GM18498 (cell line): ENCODE measurements around the gene COX6B2.
"Not testable (repeated sequence)": the region's sequence is repeated elsewhere in the genome, so short reads cannot be mapped to it uniquely, and the experiment has no call there.

ENCODE experiments used
- ATAC-seq: cut with Tn5 transposase; IDR thresholded peaks from one replicate; pipeline ENCODE4 v1.9.1; 2021; ENCODE audit warnings: mild to moderate bottlenecking, moderate library complexity; ENCODE audit not compliant: unreplicated experiment

COX6B2 gene, protein sequence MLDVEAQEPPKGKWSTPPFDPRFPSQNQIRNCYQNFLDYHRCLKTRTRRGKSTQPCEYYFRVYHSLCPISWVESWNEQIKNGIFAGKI

DNA sequence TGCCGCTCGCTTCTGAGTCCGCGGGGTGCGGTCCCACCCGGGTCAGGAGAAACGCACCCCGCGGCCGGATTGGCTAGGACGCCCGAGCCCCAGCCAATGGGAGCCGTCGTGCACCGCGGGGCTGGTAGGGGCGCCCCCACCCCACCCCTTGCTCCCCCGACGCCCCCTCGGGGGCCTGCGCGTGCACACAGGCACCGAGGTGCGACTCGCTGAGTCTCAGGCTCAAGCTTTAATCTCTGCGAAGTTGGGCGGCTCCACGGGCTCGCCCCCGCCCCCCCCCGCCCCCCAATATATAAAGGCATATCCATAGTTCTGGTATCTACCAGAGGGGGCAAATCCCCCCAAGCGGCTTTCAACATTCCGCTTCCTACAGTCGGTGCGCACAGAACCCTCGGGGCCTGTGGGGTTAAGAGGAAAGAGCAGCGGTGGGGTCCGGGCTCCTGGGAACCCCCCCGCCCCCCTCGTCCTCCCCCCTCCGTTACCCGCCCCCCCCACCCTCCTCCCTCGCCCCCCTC lies at the start of gene COX6B2:
COX6B2 (minus strand) TSS at position 22 of the 515 bp plus-strand sequence. CDS start 198 bp downstream, outside the sequence.
- ATAC-seq: no peak

GRCh38 chr19:55402509-55402908 lies 48.0 kb upstream of the COX6B2 start:
- ATAC-seq: no peak

DNA sequence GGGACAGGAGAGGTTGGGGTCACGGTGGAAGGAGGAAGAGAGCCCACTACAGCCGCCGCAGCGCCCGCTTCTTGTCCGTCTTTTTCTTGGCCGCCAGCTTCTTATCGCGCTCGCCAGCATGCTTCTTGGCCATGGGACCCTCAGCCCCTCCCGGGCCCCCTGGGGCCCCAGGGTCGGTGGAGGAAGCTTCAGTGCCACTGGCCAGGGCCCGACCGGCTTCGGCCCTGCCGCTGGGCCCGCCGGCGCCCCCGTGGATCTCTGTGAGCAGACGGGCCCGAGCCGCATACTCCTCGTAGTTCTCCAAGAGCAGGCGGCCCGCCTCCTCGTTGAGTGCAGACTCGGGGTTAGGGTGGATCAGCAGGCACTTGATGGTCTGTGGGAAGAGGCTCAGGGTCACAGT lies 46.9 kb upstream of the COX6B2 start:
- ATAC-seq: not testable (repeated sequence)

DNA sequence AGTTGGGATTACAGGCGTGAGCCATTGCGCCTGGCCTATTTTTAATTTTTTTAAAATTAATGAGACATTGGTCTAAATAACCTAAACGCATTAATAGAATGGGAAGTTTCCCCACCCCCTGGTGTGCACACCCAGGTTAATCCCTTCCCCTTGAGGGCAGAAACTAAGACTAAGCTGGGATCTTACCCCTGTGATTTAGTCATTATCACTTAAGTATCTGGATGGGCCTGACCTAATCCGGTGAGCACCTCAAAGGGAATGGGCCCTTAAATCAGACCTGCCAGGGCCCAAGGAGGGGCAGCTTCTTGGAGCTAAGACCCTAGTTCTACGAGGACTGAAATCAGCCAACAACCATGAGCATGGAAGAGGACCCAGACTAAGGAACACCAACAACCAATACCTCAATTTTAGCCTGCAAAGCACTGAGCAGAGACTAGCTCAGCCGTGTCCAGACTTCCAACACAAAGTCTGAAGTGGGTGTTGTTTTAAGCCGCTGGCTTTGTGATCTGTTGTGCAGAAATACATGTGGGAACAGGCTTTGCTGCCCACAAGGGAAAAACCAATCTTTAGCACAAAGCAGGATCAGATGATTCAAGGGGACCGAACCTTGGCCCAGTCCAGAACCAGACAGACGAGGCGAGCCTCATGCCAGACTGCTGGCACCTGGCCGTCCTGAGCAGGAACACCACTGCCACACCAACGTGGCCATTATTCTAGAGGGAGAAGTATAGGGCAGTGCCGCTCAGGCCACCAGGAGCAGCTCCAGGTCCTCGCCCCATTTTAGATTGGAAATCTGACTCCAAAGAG lies 46.0 kb upstream of the COX6B2 start:
- ATAC-seq: no peak

- no peak for ATAC-seq
Observed at GRCh38 chr19:55398200-55398925, 43.8 kb upstream of the COX6B2 start.

DNA sequence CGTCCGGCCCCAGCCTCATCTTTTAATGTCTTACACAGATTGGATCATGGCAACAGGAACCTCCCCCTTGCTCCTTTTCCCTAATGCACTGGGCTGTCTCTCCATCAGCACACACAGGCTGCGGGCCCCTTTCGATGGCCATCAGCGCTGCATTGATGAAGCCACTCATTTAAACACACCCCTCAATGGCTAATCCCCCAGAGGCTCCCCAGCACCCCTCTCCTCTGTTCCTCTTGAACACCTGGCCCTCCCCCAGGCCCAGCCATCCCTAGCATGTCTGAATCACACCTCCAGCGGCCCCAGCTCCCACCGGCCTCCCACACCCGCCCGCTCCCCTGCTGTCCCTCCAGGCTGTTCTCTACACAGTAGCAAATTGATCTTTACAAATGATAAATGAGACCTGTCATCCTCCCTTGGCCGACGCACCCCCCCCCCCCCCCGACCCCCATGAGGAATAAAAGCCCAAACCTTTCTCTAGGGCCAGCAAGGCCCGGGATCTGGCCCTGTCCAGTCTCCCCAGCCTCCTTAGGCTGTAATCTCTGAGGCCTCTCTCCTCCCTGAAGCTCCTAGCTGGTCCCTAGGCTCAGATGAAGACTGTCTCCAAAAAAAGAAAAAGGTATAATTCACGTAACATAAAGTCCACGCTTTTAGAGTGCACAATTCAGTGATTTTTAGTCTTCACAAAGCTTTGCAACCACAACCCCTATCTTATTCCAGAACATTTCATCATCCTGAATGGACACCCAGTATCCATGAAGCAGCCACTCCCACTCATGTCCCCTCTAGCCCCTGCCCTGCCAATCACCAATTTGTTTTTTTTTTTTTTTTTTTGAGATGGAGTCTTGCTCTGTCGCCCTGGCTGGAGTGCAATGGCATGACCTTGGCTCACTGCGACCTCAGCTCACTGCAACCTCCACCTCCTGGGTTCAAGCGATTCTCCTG lies 38.6 kb upstream of the COX6B2 start:
- no peak for ATAC-seq

GRCh38 chr19:55391702-55392615 lies 37.4 kb upstream of the COX6B2 start:
- ATAC-seq: no peak

GRCh38 chr19:55391191-55391670 lies 36.7 kb upstream of the COX6B2 start:
- no peak for ATAC-seq

DNA sequence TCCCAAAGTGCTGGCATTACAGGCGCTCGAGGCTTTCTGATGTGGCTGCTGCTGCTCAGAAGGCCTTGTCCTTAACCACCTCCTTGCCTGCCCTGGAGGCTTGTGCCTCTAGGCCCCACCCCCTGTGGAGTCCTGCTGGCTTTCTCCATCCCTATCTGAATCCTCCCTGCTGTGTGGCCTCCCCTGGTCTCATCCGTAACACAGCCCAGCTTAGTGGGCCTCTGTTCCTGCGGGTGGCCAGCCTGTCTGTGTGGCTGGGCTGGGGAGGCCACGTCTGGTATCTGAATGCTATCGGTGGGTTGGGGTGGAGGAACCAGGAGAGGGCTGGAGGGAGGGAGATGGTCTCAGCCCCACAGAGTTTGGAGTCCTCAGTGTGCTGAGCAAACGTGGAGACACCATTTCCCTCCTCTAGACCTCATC lies 36.0 kb upstream of the COX6B2 start:
- ATAC-seq: no peak

GRCh38 chr19:55389386-55390317 lies 35.1 kb upstream of the COX6B2 start:
- ATAC-seq: no peak

DNA sequence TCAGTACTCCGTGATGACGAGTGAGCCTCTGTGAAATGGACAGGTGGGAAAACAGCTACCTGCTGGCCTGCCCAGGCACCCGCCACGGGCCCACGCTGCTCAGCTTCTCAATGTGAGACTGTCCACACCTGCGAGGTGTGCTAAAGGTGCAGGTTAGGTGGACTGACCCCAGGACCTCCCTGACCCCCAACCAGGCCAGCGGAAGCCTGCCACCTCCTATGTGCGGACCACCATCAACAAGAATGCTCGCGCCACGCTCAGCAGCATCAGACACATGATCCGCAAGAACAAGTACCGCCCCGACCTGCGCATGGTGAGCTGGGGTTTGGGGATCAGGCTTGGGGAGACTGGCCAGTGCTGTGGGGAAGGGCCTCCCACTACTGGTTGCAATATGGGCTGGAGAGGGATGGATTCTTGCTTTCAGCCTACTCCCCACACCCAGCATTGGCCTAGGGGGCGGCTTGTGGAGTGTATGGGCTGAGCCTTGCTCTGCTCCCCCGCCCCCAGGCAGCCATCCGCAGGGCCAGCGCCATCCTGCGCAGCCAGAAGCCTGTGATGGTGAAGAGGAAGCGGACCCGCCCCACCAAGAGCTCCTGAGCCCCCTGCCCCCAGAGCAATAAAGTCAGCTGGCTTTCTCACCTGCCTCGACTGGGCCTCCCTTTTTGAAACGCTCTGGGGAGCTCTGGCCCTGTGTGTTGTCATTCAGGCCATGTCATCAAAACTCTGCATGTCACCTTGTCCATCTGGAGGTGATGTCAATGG lies 33.4 kb upstream of the COX6B2 start:
- no peak for ATAC-seq

- ATAC-seq: no peak
Observed at GRCh38 chr19:55386493-55386971, 32.0 kb upstream of the COX6B2 start.

DNA sequence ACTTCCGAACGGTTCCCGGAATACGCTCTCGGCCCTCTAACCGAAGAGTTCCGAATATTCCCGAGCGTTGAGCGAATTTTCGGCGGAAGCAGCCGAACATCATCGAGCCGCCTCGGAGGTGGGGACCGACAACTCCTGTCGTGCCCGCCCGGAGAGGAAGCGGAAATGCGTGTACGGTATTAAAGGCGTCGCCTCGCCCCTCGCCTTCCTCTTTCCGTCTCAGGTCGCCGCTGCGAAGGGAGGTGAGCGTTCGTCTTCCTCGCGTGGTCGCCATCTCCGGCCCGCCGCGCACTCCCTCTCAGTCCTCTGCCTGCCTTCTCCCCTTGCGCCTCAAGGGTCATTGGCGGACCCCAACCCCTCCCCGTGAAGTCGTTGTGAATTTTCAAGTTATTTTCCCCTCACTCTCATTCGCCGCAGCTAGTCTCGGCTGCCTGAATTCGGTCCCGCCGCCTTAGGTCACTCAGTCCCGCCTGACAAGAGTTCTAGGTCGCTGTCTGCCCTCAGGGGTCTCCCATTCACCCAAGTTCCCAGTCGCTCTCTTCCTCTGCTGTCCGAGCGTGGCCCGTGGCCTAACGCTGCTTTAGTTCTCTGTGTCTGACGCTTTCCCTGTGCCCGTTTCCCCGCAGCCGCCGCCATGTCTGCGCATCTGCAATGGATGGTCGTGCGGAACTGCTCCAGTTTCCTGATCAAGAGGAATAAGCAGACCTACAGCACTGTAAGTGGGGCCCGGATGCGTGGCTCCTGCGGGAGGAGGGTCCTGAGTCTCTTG lies 31.4 kb upstream of the COX6B2 start, which contains the start of gene RPL28:
RPL28 (plus strand) TSS at position 209 of the 769 bp plus-strand sequence; CDS start at position 635, 426 bp downstream.
- peak; percentile 63 for ATAC-seq

DNA sequence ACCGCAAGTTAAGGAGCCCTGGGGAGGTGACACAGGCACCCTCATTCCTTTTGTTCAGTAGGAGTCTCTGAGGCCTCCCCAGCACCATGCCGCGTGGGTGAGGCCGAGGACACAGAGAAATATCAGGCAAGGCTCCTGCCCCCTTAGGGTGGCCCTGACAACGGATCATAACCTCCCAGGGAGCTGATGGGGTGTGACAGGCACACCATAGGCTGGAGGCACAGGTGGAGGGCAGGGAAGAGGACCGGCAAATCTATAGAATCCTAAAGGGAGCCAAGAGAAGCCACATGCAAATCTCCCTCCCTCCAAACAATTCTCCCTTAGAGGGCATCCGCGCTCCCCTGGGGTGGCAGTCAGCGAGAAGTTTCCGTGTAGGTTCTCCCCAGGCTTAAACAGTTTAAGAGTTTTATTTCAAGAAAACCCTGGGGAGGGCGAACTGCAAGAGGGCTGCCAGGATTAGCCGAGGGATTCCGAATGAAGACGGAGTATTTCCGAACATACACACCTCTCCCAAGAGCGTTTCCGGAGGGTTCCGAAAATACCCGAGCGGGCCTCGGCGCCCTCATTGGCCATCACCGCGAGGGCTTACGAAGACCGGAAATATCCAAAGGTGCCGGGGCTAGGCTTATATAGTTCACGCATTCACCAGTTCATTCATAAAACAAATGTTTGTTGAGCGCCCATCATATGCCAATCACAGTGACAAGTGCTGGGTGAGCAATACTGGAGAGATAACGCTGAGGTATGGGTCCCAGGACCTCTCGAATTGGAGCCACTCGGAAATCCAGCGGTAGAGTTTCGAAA lies 30.6 kb upstream of the COX6B2 start:
- peak; percentile 64 for ATAC-seq

DNA sequence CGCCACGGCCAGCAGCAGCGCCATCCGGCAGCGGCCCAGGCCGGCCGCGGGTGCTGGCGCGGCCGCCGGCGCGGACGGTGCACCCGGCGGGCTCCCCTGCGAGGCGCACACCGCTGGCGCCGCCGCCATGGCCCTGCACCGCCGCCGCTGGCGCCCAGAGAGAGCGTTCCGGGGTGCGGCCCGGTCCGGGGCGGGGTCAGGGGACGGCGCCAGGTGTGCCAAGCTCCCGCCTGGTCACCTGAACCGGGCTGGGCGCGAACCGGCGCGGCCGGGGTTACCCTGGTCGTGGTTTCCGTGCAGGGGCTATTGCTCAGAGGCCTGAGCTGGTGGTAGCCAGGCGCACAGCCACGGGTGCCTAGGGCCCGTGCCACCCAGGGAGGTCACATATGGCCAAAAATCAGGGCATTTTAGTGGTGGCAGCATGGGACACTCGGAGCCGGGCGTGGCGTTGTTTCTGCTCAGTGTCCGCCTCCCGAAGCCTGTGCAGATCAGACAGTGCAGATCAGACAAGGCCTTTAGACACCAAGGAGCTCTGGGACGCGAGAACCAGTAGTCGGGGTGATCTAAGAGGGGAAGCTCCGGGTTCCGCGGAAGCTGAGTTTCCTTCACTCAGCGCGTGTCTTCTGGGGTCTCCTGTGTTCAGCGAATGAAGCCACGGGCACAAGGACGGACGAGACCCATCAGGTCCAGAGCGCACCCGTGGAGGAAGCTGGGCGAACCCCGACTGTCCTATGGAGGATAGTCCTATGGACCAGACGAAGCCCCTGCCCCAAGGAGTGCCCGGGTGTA lies 29.8 kb upstream of the COX6B2 start, which contains the start of gene TMEM238:
TMEM238 (minus strand) TSS at position 162 of the 789 bp plus-strand sequence; CDS start at position 129, 33 bp downstream.
- no peak for ATAC-seq
